T47D (cell line): ENCODE measurements around the gene BPIFB4.

Experiments
- DNase-seq, 2 experiments: peaks; one replicate each; pipeline versions ENCODE4 v3.0.0 to v3.0.0-alpha.2; 2011 to 2012; ENCODE audit warnings: low read depth in 1 of 2, low spot score in 1 of 2
- JUND ChIP-seq: IDR thresholded peaks from 2 replicates; pipeline ENCODE4 v1.6.1; 2012; ENCODE audit warnings: low read depth
- in situ Hi-C: cut with HindIII; loops from 2 replicates; pipeline ENCODE4 v1.10.0; 2016; ENCODE audit warnings: low sequenced_read_pairs, low pct_unique_long_range_greater_than_20kb

Gene BPIFB4

DNA sequence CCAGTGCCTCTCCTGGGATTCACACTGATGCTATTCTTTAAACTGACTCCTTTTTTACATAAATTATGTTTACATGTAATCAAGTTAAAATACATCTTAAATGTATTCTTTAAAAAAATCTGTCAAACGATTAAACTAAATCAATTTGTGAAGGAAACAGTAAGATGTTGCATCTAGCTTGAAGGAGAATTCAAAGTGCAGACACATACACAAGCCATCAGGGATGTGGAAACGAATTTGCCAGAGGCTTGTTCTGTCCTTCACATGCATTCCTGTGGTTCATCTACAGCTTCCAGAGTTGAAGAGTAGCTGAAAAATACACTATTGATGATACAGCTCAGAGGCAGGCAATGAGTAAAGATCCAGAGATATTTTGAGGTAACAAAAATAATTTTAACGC lies 33.0 kb upstream of the BPIFB4 start:
- in situ Hi-C loops = no loop called here
- no peak for TF ChIP-seq JUND
- DNase-seq = peak in 1 of 2 experiments; percentile 37

DNA sequence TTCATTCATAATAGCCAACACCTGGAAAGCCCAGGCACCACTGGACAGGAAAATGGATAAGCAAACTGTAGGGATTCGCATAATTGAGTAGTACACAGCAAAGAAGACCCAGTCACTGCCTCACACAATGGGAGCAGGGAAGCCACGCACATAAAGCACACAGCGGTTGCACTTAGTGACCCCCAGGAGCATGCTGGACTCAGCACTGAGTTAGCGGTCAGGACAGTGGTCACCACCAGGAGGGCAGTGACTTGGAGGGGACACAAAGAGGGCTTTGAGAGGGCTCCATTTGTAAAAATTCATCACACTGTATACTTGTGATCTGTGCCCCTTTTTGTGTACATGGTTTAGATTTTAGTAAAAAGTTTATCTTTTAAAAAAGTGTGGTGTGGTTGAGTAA lies 28.1 kb upstream of the BPIFB4 start:
- in situ Hi-C loops = no loop called here
- TF ChIP-seq JUND = no peak
- DNase-seq = no peak

DNA sequence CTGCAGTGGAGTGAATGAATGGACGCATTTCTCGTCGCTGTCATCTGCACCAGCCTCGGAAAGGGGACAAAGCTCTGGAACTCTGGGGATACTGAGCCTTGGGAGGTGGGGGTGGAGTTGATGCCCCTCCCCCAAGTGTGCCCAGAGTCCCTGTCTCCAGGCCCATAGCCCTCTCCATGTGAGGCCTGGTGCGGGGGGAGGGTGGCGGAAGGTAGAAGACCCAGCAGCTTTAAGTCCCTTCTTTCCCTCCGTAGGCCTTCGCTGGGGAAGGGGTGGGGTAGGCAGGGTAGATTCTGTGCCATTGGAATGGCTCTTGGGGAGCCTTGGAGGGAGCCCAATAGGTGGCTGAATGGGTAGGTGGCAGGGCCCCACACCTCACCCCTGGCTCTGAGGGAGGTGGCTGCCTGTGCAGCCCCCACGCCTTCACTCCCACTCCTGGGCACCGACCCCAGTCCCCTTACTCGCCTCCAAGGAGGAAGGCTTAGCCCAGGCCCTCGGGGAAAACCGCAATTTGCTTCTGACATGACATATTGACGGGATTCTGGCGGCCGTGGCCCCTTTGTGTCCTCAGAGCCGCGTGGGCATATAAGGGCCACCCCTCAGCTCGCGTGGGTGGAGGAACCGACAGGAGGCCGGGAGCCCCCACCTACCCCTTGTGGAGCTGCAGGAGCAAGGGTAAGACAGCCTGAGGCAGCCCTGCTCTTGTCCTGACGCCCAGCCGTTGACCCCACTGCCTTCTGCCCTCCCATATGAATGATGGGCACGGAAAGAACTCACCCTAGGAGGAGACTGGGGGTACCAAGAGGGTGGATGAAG lies 25.9 kb upstream of the BPIFB4 start, which contains the start of gene BPIFB3:
Gene BPIFB3 (plus strand): TSS at position 613 of the 816 bp plus-strand sequence. CDS start 1,533 bp downstream, outside the sequence.
- DNase-seq = no peak
- in situ Hi-C loops = no loop called here
- TF ChIP-seq JUND = no peak

DNA sequence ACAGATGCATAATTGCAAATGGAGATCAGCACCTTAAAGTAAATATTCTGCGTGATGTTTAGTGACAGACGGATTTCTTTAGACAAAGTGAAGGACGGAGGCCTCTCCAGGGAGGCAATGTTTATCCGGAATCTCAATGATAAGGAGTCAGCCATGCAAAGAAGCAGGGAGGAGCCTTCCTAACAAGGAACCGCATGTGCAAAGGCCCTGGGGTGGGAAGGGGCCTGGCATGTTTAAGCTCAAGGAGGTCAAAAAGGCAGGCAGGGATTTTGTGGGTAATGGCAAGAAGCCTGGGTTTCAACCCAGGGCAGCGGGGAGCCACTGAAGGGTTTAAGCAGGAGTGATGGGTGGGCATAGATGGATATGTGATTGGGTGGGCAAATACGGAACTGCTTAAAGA lies 25.1 kb upstream of the BPIFB4 start:
- no peak for TF ChIP-seq JUND
- in situ Hi-C loops = no loop called here
- no peak for DNase-seq

DNA sequence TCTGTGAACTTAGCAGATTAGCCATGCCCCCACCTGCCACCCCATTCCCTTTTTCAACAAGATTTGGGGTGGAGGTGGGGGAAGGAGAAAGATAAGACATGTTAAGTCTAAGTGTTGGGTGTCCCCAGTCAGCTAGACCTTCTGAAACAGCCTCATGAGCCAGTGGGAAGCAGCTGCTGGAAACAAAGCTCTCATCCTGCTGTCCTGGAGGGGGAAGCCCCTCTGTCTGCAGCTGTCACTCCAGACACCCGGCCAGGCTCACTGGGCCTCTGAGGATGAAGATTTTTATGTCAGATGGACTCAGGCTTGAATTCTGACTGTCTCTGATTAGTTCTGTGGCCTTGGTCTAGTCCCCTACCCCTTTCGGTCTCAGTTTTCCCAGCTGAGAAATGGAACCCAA lies 24.7 kb upstream of the BPIFB4 start:
- no peak for TF ChIP-seq JUND
- no peak for DNase-seq
- in situ Hi-C loops = no loop called here

DNA sequence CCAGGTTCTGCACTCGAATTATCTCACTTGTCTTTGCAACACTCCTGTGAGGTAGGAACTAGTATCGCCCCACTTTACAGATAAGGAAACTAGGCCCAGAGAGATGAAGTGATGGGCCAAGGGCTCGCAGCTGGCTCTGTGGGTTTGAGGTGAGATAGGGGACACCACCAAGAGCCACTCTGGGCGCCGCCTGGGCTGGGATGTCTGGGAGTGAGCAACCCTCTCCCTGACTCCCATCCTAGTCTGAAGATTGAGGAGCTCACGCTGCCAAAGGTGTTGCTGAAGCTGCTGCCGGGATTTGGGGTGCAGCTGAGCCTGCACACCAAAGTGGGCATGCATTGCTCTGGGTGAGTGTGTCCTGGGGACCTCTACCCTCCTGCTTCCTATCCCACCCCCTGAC lies 20.3 kb upstream of the BPIFB4 start:
- no peak for TF ChIP-seq JUND
- no peak for DNase-seq
- in situ Hi-C loops = no loop called here

DNA sequence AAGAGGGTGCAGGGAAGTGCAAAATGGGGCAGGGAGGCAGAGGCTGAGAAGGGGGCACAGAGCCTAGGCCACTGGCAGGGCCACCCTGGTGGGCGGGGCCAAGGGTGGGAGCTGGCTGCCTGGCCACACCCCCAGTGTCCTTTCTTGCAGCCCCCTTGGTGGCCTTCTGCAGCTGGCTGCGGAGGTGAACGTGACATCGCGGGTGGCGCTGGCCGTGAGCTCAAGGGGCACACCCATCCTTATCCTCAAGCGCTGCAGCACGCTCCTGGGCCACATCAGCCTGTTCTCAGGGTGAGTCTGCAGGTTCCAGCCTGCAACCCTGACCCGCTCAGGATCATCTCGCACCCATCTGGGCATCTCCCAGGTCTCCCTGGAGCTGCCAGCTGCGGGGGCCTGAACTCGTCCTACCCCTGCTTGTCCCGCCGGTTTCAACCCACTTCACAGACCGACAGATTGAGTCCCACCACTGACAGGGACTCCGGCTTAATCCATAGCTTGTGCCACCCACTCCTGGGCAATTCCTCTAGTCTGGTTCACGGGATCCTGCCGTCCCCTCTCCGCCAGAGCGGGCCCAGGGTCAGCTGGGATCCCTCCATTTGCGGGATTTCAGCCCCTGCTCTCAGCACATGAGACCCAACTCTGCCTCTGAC lies 19.6 kb upstream of the BPIFB4 start:
- no peak for DNase-seq
- in situ Hi-C loops = no loop called here
- TF ChIP-seq JUND = no peak

DNA sequence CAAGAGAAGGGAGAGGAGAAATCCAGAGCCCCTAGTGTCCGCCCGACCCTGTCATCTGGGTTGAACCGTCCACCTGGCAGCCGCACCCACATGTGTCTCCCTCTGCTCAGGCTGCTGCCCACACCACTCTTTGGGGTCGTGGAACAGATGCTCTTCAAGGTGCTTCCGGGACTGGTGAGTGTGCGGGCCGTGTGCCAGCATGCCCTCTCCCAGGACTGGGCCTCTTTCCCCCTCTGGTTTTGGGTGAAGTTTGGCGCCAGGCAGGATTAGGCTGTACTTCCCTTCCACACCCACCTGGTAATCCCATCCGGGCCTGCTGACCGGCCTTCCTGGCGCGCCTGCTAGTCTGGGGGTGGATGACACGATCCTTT lies 17.8 kb upstream of the BPIFB4 start:
- no peak for TF ChIP-seq JUND
- DNase-seq = no peak
- in situ Hi-C loops = no loop called here

DNA sequence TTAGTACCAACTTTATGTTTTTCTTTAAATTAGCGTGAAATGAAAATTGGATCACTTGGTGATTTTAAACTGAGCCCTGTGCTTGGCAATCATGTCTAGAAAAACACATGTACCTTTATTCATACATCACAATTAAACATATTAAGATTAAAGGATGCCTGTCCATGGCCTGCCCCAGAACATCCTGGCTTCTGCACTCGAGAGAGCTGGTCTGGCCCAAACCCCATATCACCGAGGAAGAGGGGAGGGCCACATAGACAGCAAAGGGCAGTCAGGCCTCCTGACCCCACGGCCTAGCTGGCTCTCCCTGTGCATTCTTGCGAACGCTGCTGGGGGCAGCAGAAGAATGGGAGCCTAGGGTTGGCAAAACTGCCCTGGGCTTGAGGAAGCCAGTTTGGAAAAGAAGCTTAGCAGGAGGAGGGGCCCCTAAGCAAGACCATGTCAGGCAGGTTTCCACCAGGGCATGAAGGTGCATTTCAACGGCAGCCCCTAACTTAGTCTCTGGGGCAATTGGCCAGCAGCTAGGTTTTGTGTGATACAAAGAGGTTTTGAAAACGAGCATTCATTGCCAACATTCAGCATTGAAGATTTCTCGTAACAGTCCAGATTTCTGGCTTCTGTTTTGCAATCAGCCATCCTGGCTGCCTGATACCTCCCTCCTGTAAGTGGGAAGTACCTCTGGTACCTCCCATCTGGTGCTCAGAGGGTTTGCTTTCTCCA lies 17.2 kb upstream of the BPIFB4 start:
- TF ChIP-seq JUND = no peak
- DNase-seq = no peak
- in situ Hi-C loops = no loop called here

DNA sequence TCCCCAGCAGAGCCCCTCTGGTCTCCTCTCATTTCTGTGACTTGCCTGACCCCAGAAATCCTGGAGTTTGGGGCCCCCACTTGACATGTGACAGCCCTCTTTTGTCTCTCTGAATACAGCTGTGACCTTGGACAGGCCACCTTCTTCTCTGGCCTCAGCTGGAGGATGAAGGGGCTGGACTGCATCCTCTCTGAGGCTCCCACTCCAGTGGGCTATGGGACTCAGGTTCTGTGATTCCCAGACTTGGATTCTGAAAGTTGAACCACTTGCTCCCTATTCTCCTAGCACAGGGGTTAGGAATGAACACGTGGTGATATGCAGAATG lies 16.7 kb upstream of the BPIFB4 start:
- in situ Hi-C loops = no loop called here
- DNase-seq = no peak
- no peak for TF ChIP-seq JUND

DNA sequence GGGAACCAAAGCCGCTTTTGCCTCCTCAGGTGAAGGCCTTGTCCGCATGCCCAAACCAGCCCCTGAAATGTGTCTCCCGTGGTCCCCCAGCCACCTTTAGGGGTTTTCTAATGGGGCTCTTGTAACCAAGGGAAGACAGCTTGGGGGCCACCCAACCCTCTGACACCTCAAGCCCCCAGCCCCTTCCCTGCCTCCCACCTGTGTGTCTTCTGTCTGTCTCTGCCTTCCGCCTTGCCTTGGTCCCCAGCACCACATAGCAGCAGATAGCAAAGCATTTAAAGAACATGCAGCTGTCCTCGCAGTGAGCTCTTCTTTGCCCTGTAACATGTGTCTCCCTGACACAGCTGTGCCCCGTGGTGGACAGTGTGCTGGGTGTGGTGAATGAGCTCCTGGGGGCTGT lies 16.2 kb upstream of the BPIFB4 start:
- no peak for TF ChIP-seq JUND
- no peak for DNase-seq
- in situ Hi-C loops = no loop called here

DNA sequence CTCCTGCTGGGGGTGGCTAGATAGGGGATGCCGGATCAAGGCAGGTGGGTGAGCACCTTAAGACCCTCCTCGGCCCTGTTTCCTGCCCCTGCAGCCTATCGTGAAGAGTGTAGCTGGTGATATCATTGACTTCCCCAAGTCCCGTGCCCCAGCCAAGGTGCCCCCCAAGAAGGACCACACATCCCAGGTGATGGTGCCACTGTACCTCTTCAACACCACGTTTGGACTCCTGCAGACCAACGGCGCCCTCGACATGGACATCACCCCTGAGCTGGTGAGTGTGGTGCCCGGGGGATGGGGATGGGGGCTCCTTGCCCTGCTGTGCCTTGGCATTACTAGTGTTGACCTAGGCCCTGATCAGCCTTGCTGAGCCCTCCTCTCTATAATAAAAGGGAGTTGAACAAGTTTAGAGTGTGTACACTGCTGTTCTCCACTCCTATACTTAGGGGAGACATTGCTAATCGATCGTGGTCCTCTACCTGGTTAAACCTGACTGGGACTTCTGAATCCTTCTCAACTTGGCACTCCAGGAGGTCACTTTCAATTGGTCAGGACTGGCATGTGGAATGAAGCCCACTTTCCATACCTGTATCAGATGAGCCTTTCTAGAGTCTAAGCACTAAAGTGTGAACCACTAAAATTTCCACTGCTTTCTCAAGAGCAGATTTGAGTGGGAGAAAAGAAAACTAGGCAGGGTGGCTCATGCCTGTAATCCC lies 14.7 kb upstream of the BPIFB4 start:
- no peak for TF ChIP-seq JUND
- no peak for DNase-seq
- in situ Hi-C loops = no loop called here
